Measurements from ENCODE around the gene CSDE1.
A peak's percentile ranks its signal among the peaks of the same experiment; 100 is the strongest.

CSDE1 gene

DNA sequence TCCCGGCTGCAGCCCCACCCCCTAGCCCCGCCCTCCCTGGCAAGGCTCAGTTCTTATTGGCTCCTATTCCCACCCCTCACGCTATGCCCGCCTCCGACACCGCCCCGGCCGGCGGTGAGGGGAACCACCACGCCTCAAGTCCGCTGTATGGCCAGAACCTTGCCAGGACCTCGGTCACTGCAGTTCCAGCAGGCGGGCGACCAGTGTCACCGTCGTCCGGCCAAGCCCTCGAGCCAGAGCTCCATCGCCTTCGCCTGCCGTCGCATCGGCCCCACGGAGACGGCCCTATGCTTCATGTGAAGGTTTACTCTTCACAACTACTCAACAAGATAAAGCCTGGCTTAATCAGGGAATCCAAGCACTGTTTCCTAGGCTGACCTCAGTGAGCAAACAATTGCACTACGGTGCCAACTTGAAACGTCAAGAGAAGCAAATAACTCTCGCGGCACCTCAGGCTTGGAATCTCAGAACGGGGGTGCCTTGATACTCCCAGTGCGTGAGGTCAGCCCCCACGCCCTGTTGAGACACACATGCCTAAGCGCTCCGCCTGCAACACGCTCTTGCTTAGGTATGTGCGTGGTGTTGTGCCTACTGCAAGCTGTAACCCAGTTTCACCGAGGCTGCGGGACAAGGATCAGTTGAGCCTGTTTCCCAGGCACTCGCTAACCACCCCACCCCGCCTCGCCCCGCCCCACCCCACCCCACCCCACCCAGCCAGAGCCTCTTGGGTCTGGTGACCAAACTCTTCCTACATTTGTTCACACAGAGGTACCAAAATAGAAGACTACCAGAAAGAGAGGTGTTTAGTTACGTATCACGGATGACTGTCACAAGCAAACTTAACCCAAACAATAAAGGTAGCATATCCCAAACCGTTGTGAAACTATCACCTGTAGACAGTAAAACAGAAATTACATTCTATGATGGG, 87.4 kb downstream of the CSDE1 start:
- H3K4me3 Mint-ChIP-seq, result peak overlapping the region; percentile 88
- no peak overlapping the region for H3K27ac Mint-ChIP-seq
- no peaks in the 10 kb centered on the region for H3K36me3 Mint-ChIP-seq (ENCODE audit: low read depth)
- H3K27me3 Mint-ChIP-seq (ENCODE audit: low read depth), result peaks cover 57% of the 10 kb centered on the region
- H3K9me3 Mint-ChIP-seq, result no peaks in the 10 kb centered on the region
- peaks cover 1% of the 10 kb centered on the region for H3K4me1 Mint-ChIP-seq (ENCODE audit: low read depth)

DNA sequence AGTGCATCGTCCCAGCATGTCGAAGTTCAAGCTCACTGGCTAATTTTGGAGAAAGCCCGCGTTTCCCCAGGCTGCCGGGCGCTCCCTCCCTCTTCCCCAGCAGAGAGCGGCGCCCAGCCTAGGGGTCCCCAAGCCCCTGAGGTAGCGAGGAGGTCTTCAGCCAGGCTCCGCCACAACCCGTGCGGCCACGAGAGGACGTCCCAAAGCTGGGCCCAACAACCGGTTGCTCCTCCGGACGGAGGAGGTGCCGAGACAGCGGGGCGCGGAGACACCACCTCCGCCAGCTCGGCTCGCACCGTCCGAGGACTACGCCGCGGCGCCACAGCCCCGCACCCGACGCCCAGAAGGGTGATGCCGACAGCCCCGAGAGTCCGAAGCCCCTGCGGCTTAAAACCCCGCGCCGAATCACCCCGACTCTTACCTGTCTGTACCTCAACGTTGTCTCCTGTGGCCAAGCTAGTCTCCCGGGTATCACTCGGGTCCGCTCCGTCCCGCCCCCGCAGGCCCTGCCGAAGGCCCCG, 88.2 kb downstream of the CSDE1 start, which contains the start of gene DENND2C:
Gene DENND2C (minus strand): TSS at position 488 of the 521 bp plus-strand sequence. CDS start 44,065 bp downstream, outside the sequence.
- Mint-ChIP-seq H3K27ac (no peak within 1 kb of the TSS), H3K27me3 (ENCODE audit: low read depth) (peaks cover 54% of the 10 kb centered on the region), H3K4me3 (peak within 1 kb of the TSS; percentile 88), H3K4me1 (ENCODE audit: low read depth) (peaks cover 1% of the 10 kb centered on the region), H3K36me3 (ENCODE audit: low read depth) (no peaks in the 10 kb centered on the region), H3K9me3 (no peaks in the 10 kb centered on the region)

DNA sequence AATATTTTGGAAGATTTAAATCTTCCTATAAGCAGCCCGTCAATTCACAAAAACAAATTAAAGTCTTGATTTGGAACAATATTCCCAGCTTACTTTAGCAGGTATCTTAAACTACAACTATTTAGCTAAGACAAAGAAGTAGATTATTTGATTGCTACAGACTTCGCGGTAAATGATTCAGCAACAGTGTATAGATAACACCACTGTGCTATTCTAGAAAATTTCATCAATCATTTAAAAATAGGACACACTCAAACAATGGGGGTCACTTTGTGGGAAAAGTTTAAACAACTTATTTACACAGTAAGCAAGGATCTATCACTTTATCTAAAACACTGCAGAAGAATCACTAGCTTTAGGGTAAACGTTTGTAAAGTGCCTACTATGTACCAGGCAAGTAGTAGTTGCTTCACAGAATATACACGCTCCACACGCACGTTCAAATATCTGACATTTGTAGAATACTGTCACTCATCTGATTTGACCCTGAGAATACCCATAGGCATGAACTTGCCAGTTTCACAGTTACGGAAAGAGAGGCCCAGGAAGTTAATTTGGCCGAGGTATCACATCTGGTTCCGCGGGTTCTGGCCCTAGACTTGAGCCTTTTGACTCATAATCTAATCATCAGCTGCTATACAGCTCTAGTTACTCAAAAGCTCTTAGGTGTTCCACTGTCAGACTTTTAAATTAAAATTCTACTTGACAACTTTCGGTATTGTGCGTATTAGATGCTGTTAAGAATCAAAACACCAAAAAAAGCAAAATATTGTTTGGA, 88.8 kb downstream of the CSDE1 start:
- Mint-ChIP-seq H3K36me3 (ENCODE audit: low read depth) (no peaks in the 10 kb centered on the region), H3K9me3 (no peaks in the 10 kb centered on the region), H3K4me1 (ENCODE audit: low read depth) (peaks cover 1% of the 10 kb centered on the region), H3K4me3 (peak overlapping the region; percentile 88), H3K27me3 (ENCODE audit: low read depth) (peaks cover 49% of the 10 kb centered on the region), H3K27ac (no peak overlapping the region)

DNA sequence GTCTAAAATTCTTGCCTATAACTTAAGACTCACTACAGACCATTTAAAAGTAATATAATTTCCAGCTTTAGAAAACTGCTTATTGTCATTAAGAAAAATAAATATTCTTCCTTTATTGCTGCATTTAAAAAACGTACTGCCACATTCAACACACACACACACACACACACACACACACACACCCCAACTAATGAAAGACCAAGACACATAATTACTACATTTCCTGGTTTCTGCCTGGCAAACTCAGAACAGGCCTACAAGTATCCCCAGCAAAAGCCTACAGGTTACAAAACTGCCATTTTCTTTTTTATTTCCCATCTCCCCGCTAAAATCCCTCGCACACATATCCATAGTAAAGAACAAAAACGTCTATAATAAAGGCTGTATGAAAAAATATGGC, 89.4 kb downstream of the CSDE1 start:
- Mint-ChIP-seq H3K4me3 (no peak overlapping the region), H3K9me3 (no peaks in the 10 kb centered on the region), H3K36me3 (ENCODE audit: low read depth) (no peaks in the 10 kb centered on the region)

DNA sequence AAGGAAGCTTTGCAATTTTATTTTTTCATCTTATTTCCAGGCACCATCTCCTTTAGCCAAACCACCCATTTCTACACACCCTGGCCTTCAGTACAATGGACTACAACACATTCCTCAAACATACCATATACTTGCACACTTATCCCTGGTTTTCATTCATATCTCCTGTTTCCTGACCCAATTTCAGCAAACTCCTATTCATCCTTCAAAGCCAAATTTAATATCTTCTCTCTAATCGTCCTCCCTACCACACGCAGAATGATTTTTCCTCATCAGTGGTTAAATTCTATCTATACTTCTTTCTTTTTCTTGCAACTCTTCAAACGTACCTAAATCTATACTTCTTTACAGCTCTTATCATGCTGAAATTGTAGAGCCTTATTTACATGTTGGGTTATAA, 90.8 kb downstream of the CSDE1 start:
- Mint-ChIP-seq H3K27ac (no peak overlapping the region), H3K36me3 (ENCODE audit: low read depth) (no peaks in the 10 kb centered on the region), H3K9me3 (no peaks in the 10 kb centered on the region), H3K27me3 (ENCODE audit: low read depth) (peaks cover 45% of the 10 kb centered on the region), H3K4me1 (ENCODE audit: low read depth) (peaks cover 1% of the 10 kb centered on the region), H3K4me3 (no peak overlapping the region)

More for the DNA sequence above, 89.4 kb downstream of the CSDE1 start:
- Mint-ChIP-seq H3K27ac (no peak overlapping the region), H3K4me1 (ENCODE audit: low read depth) (peaks cover 1% of the 10 kb centered on the region), H3K27me3 (ENCODE audit: low read depth) (peaks cover 47% of the 10 kb centered on the region)

Data from T-helper 1 cell treated with Interleukin-12 subunit alpha and Interleukin-12 subunit beta and Interleukin-4 antibody, amounts not matched to agents 30 μg/mL and 1 μg/mL, for 36 hours (primary cell).